HG03565 (cell line): Measurements from ENCODE around the gene TNS1.

Experiments used
- ATAC-seq: cut with Tn5 transposase; IDR thresholded peaks from one replicate; pipeline ENCODE4 v1.9.1; 2021; ENCODE audit warnings: mild to moderate bottlenecking, moderate library complexity; ENCODE audit not compliant: unreplicated experiment

The TNS1 gene

GRCh38 chr2:217803653-217803960 lies 199.2 kb downstream of the TNS1 start:
- no peak for ATAC-seq

- ATAC-seq = no peak
Measured at GRCh38 chr2:217802876-217803652, 199.7 kb downstream of the TNS1 start.

GRCh38 chr2:217802266-217802665 lies 200.5 kb downstream of the TNS1 start:
- no peak for ATAC-seq

- ATAC-seq = no peak
Measured at GRCh38 chr2:217801711-217802110, 201.1 kb downstream of the TNS1 start.

- no peak for ATAC-seq
Measured at GRCh38 chr2:217801115-217801531, 201.7 kb downstream of the TNS1 start.

GRCh38 chr2:217800433-217801114 lies 202.2 kb downstream of the TNS1 start:
- no peak for ATAC-seq

- no peak for ATAC-seq
Measured at GRCh38 chr2:217799563-217800432, 203.0 kb downstream of the TNS1 start.

GRCh38 chr2:217798743-217799562 lies 203.8 kb downstream of the TNS1 start:
- peak; percentile 74 for ATAC-seq

- no peak for ATAC-seq
Measured at GRCh38 chr2:217798191-217798590, 204.6 kb downstream of the TNS1 start.

GRCh38 chr2:217797661-217798069 lies 205.1 kb downstream of the TNS1 start:
- no peak for ATAC-seq

GRCh38 chr2:217797165-217797564 lies 205.6 kb downstream of the TNS1 start:
- ATAC-seq = no peak

GRCh38 chr2:217795706-217796465 lies 206.9 kb downstream of the TNS1 start:
- ATAC-seq = no peak

GRCh38 chr2:217795067-217795466 lies 207.7 kb downstream of the TNS1 start:
- no peak for ATAC-seq

GRCh38 chr2:217794133-217794986 lies 208.4 kb downstream of the TNS1 start:
- ATAC-seq = no peak

GRCh38 chr2:217793566-217794132 lies 209.1 kb downstream of the TNS1 start:
- no peak for ATAC-seq

- ATAC-seq = no peak
Measured at GRCh38 chr2:217792626-217793527, 209.9 kb downstream of the TNS1 start.

GRCh38 chr2:217791551-217791950 lies 211.2 kb downstream of the TNS1 start:
- no peak for ATAC-seq
